Activated naive CD8-positive, alpha-beta T cell treated with anti-CD3 and anti-CD28 coated beads for 36 hours (primary cell): Measurements from ENCODE around the gene LBR. TPM values are rescaled to one million over a fixed set of nuclear protein-coding genes. Genes with fewer than 3 reads are reported as not detected.
A peak's percentile ranks its signal among the peaks of the same experiment; 100 is the strongest.

Source experiments
- DNase-seq: peaks from one replicate; pipeline ENCODE4 v3.0.0; 2021
- H3K27ac Mint-ChIP-seq: one replicate; pipeline ENCODE4 v1.8.0; 2022; ENCODE audit warnings: mild to moderate bottlenecking, moderate library complexity, mixed read lengths
- H3K27me3 Mint-ChIP-seq: one replicate; pipeline ENCODE4 v1.8.0; 2022; ENCODE audit warnings: mild to moderate bottlenecking, mixed read lengths
- H3K36me3 Mint-ChIP-seq: one replicate; pipeline ENCODE4 v1.8.0; 2021; ENCODE audit warnings: mild to moderate bottlenecking, mixed read lengths
- H3K4me1 Mint-ChIP-seq: one replicate; pipeline ENCODE4 v1.8.0; 2021; ENCODE audit warnings: mixed read lengths
- H3K4me3 Mint-ChIP-seq: one replicate; pipeline ENCODE4 v1.8.0; 2022; ENCODE audit warnings: mild to moderate bottlenecking, moderate library complexity, mixed read lengths
- H3K9me3 Mint-ChIP-seq: one replicate; pipeline ENCODE4 v1.8.0; 2022; ENCODE audit warnings: mixed read lengths
- total RNA-seq, 2 experiments: library from RNA; stranded (reverse); gene quantifications; one replicate each; pipeline ENCODE4 v1.2.3, GENCODE V29; 2021

The LBR gene
- total RNA-seq, 2 experiments from 2014 or later, result 128 to 140 TPM

DNA sequence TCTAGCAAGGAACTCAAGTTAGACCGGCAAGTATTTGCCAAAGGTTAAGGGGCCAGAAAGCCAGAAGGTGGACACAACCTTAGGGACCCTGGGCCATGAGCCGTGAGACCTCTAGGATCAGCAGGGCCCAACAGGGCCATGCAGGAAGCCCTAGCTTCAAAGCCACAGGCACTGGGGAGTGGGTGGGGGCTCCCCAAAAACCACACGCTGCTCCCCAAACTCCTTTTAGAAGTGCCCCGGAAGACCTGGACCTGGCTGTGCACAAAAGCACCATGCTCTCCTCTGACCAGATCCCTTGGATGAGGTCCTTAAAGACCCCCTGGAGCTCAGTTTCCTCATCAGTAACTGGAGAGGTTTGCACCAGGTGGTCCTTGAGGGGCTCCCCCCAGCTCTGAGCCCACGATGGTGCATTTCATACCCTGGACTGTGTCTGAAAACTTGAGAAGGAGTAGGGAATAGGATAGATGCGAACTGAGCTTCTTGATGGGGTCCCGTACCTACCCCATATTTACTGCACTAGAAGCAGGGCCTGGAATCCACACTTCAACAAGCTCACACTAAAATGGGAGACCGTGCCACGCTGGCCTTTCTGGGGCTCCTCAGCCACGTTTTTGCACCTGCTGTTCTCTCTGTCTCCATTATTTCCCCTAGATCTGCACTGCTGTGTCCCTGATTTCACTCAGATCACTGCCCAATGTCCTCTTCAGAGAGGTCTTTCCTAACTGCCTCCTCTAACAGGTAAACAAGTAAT, 40.6 kb upstream of the LBR start:
- no peaks in the 10 kb centered on the region for H3K27me3 Mint-ChIP-seq
- peak overlapping the region; percentile 89 for H3K4me3 Mint-ChIP-seq
- H3K36me3 Mint-ChIP-seq, result no peaks in the 10 kb centered on the region
- H3K4me1 Mint-ChIP-seq, result peaks cover 20% of the 10 kb centered on the region
- peak overlapping the region; percentile 98 for H3K27ac Mint-ChIP-seq
- no peaks in the 10 kb centered on the region for H3K9me3 Mint-ChIP-seq
- peak; percentile 46 for DNase-seq

GRCh38 chr1:225467193-225468020, 39.6 kb upstream of the LBR start:
- no peaks in the 10 kb centered on the region for H3K9me3 Mint-ChIP-seq
- H3K4me3 Mint-ChIP-seq, result peak overlapping the region; percentile 89
- DNase-seq, result peak; percentile 82
- no peaks in the 10 kb centered on the region for H3K36me3 Mint-ChIP-seq
- peaks cover 16% of the 10 kb centered on the region for H3K4me1 Mint-ChIP-seq
- peak overlapping the region; percentile 98 for H3K27ac Mint-ChIP-seq
- H3K27me3 Mint-ChIP-seq, result no peaks in the 10 kb centered on the region

- H3K4me1 Mint-ChIP-seq, result peaks cover 16% of the 10 kb centered on the region
- H3K36me3 Mint-ChIP-seq, result no peaks in the 10 kb centered on the region
- peak overlapping the region; percentile 98 for H3K27ac Mint-ChIP-seq
Measured at GRCh38 chr1:225466848-225467192, 39.0 kb upstream of the LBR start.

DNA sequence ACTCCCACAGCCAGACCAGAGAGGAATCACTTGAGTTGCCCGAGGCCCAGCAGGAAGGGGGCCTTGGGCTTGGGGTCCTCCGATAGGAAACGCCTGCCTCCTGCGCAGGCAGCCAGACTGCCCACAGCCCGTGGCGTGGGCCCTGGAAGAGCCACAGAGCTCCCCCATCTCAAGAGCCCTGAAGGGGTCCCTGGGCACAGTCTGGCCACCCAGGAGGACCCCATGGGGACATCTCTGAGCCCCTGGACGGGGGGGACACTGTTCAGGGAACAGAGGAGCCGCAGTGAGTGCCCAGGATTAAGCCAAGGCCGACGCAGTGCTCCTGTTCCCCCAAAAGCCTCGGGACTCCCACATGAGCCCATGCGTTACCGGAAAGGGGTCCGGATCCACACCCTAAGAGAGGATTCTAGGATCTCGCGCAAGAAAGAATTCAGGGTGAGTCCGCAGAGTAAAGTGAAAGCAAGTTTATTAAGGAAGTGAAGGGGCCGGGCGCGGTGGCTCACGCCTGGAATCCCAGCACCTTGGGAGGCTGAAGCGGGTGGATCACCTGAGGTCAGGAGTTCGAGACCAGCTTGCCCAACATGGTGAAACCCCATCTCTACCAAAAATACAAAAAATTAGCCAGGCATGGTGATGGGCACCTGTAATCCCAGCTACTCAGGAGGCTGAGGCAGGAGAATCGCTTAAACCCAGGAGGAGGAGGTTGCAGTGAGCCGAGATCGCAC, 38.1 kb upstream of the LBR start:
- Mint-ChIP-seq H3K36me3 (no peaks in the 10 kb centered on the region), H3K4me1 (peaks cover 18% of the 10 kb centered on the region), H3K9me3 (no peaks in the 10 kb centered on the region), H3K4me3 (peak overlapping the region; percentile 18), H3K27ac (peak overlapping the region; percentile 98), H3K27me3 (no peaks in the 10 kb centered on the region)
- no peak for DNase-seq

More at GRCh38 chr1:225466848-225467192, 39.0 kb upstream of the LBR start:
- H3K4me3 Mint-ChIP-seq, result peak overlapping the region; percentile 89
- H3K9me3 Mint-ChIP-seq, result no peaks in the 10 kb centered on the region
- H3K27me3 Mint-ChIP-seq, result no peaks in the 10 kb centered on the region
- DNase-seq, result no peak

DNA sequence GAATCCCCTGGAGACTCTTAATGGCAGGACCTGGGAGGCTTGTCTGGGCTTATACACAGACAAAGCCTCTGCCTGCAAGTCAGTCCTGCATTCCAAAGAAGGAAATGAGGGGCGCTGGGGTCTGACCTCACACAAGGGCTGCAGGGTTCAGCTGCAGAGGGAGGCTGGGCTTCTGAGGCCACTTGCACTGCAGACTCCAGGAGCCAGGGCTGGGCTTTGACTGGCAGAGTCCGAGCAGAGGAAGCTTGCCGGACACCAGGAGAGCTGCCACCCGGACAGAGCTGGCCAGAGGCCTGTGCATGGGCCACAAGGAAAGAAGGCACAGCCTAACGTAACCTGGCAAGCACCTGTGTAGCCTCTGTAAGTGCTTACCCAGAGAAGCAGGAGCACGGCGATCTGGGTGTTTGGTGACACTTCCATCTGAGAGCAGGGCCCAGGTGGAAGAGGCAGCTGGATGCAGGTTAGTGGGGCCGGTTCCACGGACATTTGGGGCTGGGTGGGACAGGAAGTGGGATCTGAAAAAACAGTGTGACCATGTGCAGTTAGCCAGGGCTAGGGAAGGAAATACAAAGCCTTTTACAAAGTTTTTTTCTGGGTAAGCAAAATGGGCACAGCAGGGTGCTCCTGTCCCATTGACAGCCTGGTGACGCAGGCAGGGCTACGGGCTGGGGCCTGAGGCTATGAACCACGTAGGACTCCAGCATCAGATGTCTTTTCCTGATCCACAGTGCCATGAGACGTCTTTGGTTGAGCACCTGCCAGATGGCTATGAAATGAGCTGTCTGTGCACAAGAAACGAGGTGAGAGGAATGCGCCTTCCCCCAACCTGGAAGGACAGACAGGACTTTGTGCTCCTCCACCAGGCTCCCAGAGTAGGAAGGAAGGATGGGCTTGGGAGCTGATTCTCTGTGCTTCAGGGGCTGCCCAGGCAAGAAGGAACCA, 37.3 kb upstream of the LBR start:
- peak overlapping the region; percentile 74 for H3K27ac Mint-ChIP-seq
- H3K9me3 Mint-ChIP-seq, result no peaks in the 10 kb centered on the region
- no peaks in the 10 kb centered on the region for H3K27me3 Mint-ChIP-seq
- no peak overlapping the region for H3K4me3 Mint-ChIP-seq
- no peaks in the 10 kb centered on the region for H3K36me3 Mint-ChIP-seq
- no peak for DNase-seq
- H3K4me1 Mint-ChIP-seq, result peaks cover 25% of the 10 kb centered on the region

DNA sequence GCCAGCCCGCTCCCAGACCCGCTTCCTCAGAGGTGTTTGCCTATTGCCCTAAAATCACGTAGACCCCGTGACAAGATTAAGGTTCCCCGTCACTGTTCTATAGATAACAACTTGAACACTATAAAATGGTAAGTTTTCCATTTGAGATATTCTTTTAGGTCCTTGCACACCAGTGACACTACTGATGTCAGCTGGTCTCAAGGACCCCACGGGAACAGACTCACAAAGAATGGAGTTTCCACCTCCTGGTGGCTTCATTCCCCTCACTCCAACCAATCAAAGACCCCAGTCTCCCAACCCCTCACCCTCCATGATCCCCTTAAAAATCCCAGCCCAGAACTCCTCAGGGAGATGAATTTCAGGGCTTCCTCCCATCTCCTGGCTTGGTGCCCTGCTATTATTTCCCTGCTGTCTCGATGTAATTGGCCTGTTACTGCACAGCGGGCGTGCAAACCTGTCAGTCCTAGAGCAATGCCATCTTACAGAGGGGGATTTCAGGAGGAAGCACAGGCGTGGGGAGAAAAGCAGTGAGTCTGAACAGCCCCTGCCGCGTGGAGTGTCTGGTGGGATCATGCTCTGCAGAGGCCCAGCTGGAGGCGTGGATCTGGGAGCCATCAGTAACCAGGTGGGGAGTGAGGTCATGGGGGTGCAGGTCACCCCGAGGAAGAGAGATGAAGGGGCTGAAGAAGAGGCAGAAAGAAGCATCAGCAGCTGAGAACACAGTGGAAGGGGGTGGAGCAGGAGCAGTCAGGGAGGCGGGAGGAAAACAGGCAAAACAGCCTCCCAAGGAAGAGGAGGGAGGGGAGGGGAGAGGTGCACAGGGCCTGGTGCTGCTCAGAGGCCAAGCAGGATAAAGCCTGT, 35.1 kb upstream of the LBR start:
- Mint-ChIP-seq H3K9me3 (no peaks in the 10 kb centered on the region), H3K36me3 (no peaks in the 10 kb centered on the region), H3K4me3 (no peak overlapping the region), H3K27ac (no peak overlapping the region), H3K27me3 (no peaks in the 10 kb centered on the region), H3K4me1 (peaks cover 28% of the 10 kb centered on the region)
- DNase-seq, result no peak

GRCh38 chr1:225462429-225462713, 34.5 kb upstream of the LBR start:
- H3K9me3 Mint-ChIP-seq, result no peaks in the 10 kb centered on the region
- H3K27ac Mint-ChIP-seq, result no peak overlapping the region
- H3K36me3 Mint-ChIP-seq, result no peaks in the 10 kb centered on the region
- H3K4me1 Mint-ChIP-seq, result peaks cover 28% of the 10 kb centered on the region
- H3K27me3 Mint-ChIP-seq, result no peaks in the 10 kb centered on the region
- DNase-seq, result no peak
- no peak overlapping the region for H3K4me3 Mint-ChIP-seq

DNA sequence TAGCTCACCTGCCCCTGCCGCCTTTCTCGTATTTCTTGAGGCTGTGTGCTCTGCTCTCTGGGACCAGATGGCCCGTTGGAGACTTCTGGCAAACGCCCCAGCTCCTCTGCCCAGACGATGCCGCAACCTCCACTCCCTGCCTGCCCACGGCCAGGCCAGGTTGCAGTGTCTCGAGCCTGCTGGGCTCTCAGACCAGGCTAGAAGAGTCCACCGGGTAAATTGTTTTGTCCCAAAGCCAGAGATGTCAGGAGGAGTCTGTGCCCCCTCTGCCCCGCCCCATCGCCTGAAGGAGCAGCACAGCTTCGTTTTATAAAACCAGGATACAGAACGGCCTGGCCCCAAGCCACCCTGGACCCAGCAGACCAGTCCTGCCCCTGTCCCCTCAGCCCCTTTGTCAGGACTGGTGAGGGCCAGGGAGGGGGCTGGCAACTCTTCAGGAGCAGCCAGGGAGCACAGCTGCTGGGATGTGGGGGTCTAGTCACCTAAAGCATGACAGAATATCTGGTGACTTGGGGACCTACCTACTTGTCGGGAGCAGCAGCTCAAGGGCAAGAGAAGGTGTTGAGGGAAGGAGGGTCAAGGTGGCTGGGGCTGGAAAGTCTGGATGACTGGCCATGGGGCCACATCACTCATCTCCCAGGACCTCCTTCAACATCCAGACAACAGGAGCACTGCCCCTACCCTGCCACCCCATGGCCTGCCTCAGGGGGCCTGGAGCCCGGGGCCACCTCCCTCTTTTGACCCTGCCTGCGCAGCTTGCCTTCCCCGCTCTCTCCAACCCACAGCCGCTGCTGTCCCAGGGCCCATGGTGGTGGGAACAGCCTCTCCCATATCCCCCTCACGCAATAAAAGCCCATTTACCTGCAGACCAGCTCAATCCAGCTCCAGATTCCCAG, 33.9 kb upstream of the LBR start:
- H3K9me3 Mint-ChIP-seq, result no peaks in the 10 kb centered on the region
- DNase-seq, result no peak
- no peak overlapping the region for H3K27ac Mint-ChIP-seq
- peaks cover 25% of the 10 kb centered on the region for H3K4me1 Mint-ChIP-seq
- H3K36me3 Mint-ChIP-seq, result no peaks in the 10 kb centered on the region
- H3K27me3 Mint-ChIP-seq, result no peaks in the 10 kb centered on the region
- no peak overlapping the region for H3K4me3 Mint-ChIP-seq

DNA sequence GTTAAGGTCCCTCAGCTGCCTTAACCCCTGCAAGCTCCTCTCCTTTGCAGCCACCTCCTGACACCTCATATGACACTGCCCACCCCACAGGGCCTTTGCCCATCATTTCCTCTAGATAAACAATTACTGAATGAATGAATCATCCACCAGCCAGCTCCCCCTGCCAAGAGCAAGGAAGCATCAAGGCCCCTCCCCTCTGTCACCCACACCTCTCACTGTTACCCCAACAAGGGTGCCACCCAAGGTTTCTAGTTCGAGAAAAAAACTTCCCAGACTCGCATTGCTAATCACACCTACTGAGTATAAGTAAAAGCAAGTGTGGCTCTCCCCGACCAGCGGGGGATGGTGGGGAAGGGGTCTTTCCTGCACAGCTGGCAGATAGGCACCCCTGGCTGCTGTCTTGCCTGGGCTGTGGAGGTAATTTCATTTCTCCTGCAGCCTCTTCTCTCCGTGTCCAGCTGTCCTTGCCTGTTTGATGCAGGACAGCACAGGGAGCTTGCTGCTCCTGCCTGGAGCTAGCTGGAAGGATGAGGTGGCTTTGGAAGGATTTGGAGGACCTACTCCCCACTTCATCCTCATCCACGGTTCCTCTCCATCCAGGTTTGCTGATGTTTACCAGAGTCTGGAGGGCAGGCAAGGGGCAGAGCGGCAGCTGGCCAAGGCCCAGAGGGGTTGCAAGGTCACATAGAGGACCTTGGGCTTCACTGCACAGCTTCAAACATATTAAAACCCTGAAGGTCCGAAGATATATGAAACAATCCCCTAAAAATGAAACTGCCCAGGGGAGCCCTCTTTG, 33.1 kb upstream of the LBR start:
- H3K4me3 Mint-ChIP-seq, result no peak overlapping the region
- DNase-seq, result peak; percentile 42
- no peaks in the 10 kb centered on the region for H3K27me3 Mint-ChIP-seq
- peaks cover 20% of the 10 kb centered on the region for H3K4me1 Mint-ChIP-seq
- no peak overlapping the region for H3K27ac Mint-ChIP-seq
- no peaks in the 10 kb centered on the region for H3K9me3 Mint-ChIP-seq
- H3K36me3 Mint-ChIP-seq, result no peaks in the 10 kb centered on the region

DNA sequence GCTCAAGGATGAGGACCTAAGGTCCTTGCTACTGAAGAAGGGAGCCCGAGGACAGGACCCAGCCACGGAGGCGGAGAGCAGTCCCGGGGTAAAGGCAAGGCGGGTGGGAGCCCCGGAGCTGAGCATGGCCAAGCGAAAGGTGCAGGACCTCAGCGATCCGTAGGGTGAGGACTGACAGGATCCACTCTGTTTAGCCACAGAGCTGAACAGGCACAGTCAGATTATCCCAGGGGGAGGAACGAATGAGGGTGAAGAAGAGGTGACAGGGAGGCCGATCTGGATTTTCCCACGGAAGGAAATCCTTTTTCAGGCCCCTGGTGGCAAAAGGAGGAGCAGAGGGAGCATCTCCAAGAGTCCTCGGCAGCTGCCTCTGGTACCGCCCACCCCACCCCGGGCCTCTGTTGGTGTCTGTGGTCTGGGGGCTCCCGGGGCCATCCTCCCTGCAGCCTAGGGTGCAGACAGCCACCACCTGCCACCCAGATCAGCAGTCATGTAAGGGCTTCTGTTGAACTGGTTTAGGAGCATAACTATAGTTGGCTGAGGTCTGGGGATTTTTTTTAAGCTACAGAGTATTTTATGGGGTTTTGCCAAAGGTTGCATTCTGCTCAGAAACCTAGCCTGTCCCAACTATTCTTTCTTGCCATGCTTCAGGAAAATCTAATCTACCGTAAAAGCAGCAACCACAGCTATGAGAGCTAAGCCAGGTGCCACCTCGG, 32.3 kb upstream of the LBR start:
- DNase-seq, result no peak
- Mint-ChIP-seq H3K4me3 (no peak overlapping the region), H3K27me3 (no peaks in the 10 kb centered on the region), H3K27ac (peak overlapping the region; percentile 51), H3K4me1 (peaks cover 20% of the 10 kb centered on the region), H3K9me3 (no peaks in the 10 kb centered on the region), H3K36me3 (no peaks in the 10 kb centered on the region)

- Mint-ChIP-seq H3K36me3 (no peaks in the 10 kb centered on the region), H3K9me3 (no peaks in the 10 kb centered on the region), H3K27me3 (no peaks in the 10 kb centered on the region), H3K27ac (no peak overlapping the region), H3K4me1 (peaks cover 39% of the 10 kb centered on the region), H3K4me3 (no peak overlapping the region)
- no peak for DNase-seq
Measured at GRCh38 chr1:225458222-225458631, 30.4 kb upstream of the LBR start.

DNA sequence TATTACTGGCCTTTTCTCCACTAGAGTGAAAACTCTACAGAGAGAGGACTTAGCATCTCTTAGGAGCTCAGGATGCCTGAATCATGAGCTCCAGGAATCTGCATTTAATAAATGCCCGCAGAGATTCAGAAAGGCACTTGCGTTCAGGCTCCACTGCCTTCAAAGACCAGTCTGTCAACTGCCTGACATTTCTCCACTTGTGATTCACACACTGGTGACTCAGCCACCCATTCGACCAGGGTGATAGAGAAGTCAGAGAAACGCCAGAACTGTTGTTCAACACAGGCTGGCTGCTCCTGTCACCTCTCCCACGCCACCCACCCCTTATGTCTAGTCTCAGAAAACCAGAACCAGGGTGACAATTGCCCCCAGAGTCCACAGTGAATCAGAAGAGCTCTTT, 26.9 kb upstream of the LBR start:
- no peaks in the 10 kb centered on the region for H3K36me3 Mint-ChIP-seq
- H3K27me3 Mint-ChIP-seq, result no peaks in the 10 kb centered on the region
- no peaks in the 10 kb centered on the region for H3K9me3 Mint-ChIP-seq
- H3K4me3 Mint-ChIP-seq, result peak overlapping the region; percentile 16
- peaks cover 38% of the 10 kb centered on the region for H3K4me1 Mint-ChIP-seq
- H3K27ac Mint-ChIP-seq, result peak overlapping the region; percentile 32
- DNase-seq, result peak; percentile 68
